Astrocyte (in vitro differentiated cells and primary cell): Measurements from ENCODE around the gene GDPD5. TPM values are rescaled to one million over a fixed set of nuclear protein-coding genes. Genes with fewer than 3 reads are reported as not detected.
A peak's percentile ranks its signal among the peaks of the same experiment; 100 is the strongest.

Experiments used
- DNase-seq: peaks from one replicate; pipeline ENCODE4 v3.0.0-alpha.2; 2010; ENCODE audit warnings: low read depth
- FAIRE-seq: peaks from 2 replicates; lab custom pipeline; 2011; peaks lifted over from hg19 to GRCh38; lab: Jason Lieb, UNC
- H2AFZ ChIP-seq: 2 replicates; pipeline ENCODE4 v1.6.0; 2012; ENCODE audit warnings: low read depth, low read length, inconsistent platforms
- H3K27ac ChIP-seq: 2 replicates; pipeline ENCODE4 v1.5.1; 2011; ENCODE audit warnings: low read depth, low read length, inconsistent platforms
- H3K27me3 ChIP-seq: 2 replicates; pipeline ENCODE4 v1.6.0; 2011; ENCODE audit warnings: low read length, inconsistent platforms; ENCODE audit not compliant: insufficient read depth
- H3K36me3 ChIP-seq: 2 replicates; pipeline ENCODE4 v1.5.1; 2011; ENCODE audit warnings: low read length, inconsistent platforms; ENCODE audit not compliant: insufficient read depth
- H3K4me1 ChIP-seq: 2 replicates; pipeline ENCODE4 v1.5.1; 2011; ENCODE audit warnings: low read length, inconsistent platforms; ENCODE audit not compliant: insufficient read depth
- H3K4me2 ChIP-seq: 2 replicates; pipeline ENCODE4 v1.6.0; 2012; ENCODE audit warnings: low read length, inconsistent platforms
- H3K4me3 ChIP-seq: 2 replicates; pipeline ENCODE4 v1.5.1; 2011; ENCODE audit warnings: low read depth, mild to moderate bottlenecking, low read length, inconsistent platforms; ENCODE audit not compliant: insufficient read depth
- H3K79me2 ChIP-seq: 2 replicates; pipeline ENCODE4 v1.6.0; 2012; ENCODE audit warnings: mild to moderate bottlenecking, low read length, inconsistent platforms; ENCODE audit not compliant: insufficient read depth
- H3K9ac ChIP-seq: 2 replicates; pipeline ENCODE4 v1.6.0; 2012; ENCODE audit warnings: mild to moderate bottlenecking, low read length, inconsistent platforms
- H3K9me3 ChIP-seq: 2 replicates; pipeline ENCODE4 v1.5.1; 2012; ENCODE audit warnings: low read depth, mild to moderate bottlenecking, low read length, inconsistent platforms; ENCODE audit not compliant: insufficient read depth
- H4K20me1 ChIP-seq: 2 replicates; pipeline ENCODE4 v1.6.0; 2012; ENCODE audit warnings: low read length, inconsistent platforms; ENCODE audit not compliant: insufficient read depth
- H3K27ac Mint-ChIP-seq: one replicate; pipeline ENCODE4 v1.8.0; 2021; ENCODE audit warnings: mild to moderate bottlenecking, mixed read lengths; ENCODE audit not compliant: unreplicated experiment
- H3K27me3 Mint-ChIP-seq: one replicate; pipeline ENCODE4 v1.8.0; 2021; ENCODE audit warnings: low read depth, mixed read lengths; ENCODE audit not compliant: unreplicated experiment
- H3K36me3 Mint-ChIP-seq: one replicate; pipeline ENCODE4 v1.8.0; 2021; ENCODE audit warnings: low read depth, mixed read lengths; ENCODE audit not compliant: unreplicated experiment
- H3K4me1 Mint-ChIP-seq: one replicate; pipeline ENCODE4 v1.8.0; 2021; ENCODE audit warnings: low read depth, mixed read lengths; ENCODE audit not compliant: unreplicated experiment
- H3K4me3 Mint-ChIP-seq: one replicate; pipeline ENCODE4 v1.8.0; 2021; ENCODE audit warnings: mild to moderate bottlenecking, moderate library complexity, mixed read lengths; ENCODE audit not compliant: unreplicated experiment
- H3K9me3 Mint-ChIP-seq: one replicate; pipeline ENCODE4 v1.8.0; 2021; ENCODE audit warnings: mild to moderate bottlenecking, mixed read lengths; ENCODE audit not compliant: unreplicated experiment
- EZH2 ChIP-seq: IDR thresholded peaks from 2 replicates; pipeline ENCODE4 v1.6.1; 2012; ENCODE audit warnings: mild to moderate bottlenecking, low read length, inconsistent platforms; ENCODE audit not compliant: insufficient read depth
- total RNA-seq: library from RNA; stranded (reverse); gene quantifications from 2 replicates; pipeline ENCODE4 v1.2.1, GENCODE V29; 2021
- TF ChIP-seq, protein P1 (sequence below): IDR thresholded peaks from 2 replicates; pipeline ENCODE4 v1.5.1; 2011; ENCODE audit warnings: low read depth, mild to moderate bottlenecking, inconsistent platforms, low read length, moderate library complexity; ENCODE audit not compliant: insufficient read depth

Gene GDPD5
- total RNA-seq, 1 donor from 2014 or later = 9.4 TPM

DNA sequence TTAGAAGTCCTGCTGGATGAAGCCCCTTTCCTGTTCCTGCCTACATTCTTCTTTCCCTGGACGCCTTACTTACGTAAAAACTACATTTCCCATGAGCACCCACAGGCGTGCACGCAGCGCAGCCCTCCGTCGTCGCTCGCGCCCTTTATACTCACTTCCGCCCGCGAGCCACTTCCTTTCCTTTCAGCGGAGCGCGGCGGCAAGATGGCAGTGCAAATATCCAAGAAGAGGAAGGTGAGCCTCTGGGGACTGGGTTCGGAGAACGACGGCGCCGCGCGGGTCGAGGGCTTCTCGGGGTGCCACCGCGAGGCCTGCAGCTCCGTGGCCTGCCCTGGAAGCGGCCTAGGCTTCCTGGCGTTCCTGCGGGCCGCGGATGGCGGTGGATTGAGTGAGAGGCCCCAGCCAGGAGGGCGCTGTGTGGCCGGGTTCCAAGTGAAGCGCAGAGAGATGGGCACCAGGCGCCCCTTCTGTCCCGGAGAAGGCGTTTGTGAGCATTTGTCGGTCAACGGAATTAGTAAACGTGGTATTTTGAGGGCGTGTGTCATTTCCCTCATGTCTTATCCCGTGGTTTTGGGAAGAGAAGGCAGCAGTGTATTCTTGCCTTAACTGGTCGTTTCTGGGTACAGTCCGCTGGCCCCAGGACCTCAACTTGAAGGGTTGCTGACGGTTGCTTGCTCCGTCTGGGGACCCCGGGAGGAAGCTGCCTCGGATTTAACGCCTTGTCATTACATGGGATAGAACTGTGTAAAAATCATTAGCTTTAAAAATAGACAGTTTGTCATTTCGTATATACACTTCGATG is 126.2 kb downstream of the GDPD5 start, which contains the start of gene RPS3:
Gene RPS3, plus strand, starts transcription at position 175 of the 802 bp plus-strand sequence. Its CDS starts 30 bp downstream, at position 205.
- peak within 1 kb of the TSS; percentile 95 for H3K4me2 ChIP-seq
- H3K27me3 ChIP-seq = no peaks in the 10 kb centered on the region
- no peaks in the 10 kb centered on the region for H3K9me3 ChIP-seq
- H4K20me1 ChIP-seq = peaks cover 48% of the 10 kb centered on the region
- Mint-ChIP-seq H3K4me1 (peaks cover 30% of the 10 kb centered on the region), H3K36me3 (peaks cover 32% of the 10 kb centered on the region), H3K9me3 (no peaks in the 10 kb centered on the region), H3K27me3 (no peaks in the 10 kb centered on the region), H3K27ac (peak within 1 kb of the TSS; percentile 95), H3K4me3 (peak within 1 kb of the TSS; percentile 98)
- H3K79me2 ChIP-seq = peaks cover 53% of the 10 kb centered on the region
- peaks cover 32% of the 10 kb centered on the region for H3K4me1 ChIP-seq
- peak within 1 kb of the TSS; percentile 57 for H2AFZ ChIP-seq
- peak within 1 kb of the TSS; percentile 98 for H3K9ac ChIP-seq
- DNase-seq (peak; percentile 82), FAIRE-seq (no peak)
- peak within 1 kb of the TSS; percentile 90 for H3K27ac ChIP-seq
- peak within 1 kb of the TSS; percentile 99 for H3K4me3 ChIP-seq
- TF ChIP-seq, protein P1, sequence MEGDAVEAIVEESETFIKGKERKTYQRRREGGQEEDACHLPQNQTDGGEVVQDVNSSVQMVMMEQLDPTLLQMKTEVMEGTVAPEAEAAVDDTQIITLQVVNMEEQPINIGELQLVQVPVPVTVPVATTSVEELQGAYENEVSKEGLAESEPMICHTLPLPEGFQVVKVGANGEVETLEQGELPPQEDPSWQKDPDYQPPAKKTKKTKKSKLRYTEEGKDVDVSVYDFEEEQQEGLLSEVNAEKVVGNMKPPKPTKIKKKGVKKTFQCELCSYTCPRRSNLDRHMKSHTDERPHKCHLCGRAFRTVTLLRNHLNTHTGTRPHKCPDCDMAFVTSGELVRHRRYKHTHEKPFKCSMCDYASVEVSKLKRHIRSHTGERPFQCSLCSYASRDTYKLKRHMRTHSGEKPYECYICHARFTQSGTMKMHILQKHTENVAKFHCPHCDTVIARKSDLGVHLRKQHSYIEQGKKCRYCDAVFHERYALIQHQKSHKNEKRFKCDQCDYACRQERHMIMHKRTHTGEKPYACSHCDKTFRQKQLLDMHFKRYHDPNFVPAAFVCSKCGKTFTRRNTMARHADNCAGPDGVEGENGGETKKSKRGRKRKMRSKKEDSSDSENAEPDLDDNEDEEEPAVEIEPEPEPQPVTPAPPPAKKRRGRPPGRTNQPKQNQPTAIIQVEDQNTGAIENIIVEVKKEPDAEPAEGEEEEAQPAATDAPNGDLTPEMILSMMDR = no peak
- TF ChIP-seq EZH2 = no peak
- H3K36me3 ChIP-seq = peaks cover 36% of the 10 kb centered on the region

GRCh38 chr11:75398906-75399305 is 126.8 kb downstream of the GDPD5 start:
- Histone ChIP-seq H3K4me2 (no peak overlapping the region), H3K27ac (no peak overlapping the region), H4K20me1 (peaks cover 42% of the 10 kb centered on the region), H2AFZ (peak overlapping the region; percentile 57), H3K4me3 (no peak overlapping the region), H3K79me2 (peaks cover 46% of the 10 kb centered on the region), H3K4me1 (peaks cover 26% of the 10 kb centered on the region), H3K9me3 (no peaks in the 10 kb centered on the region), H3K27me3 (no peaks in the 10 kb centered on the region), H3K9ac (no peak overlapping the region), H3K36me3 (peaks cover 30% of the 10 kb centered on the region)
- Mint-ChIP-seq H3K4me1 (peaks cover 24% of the 10 kb centered on the region), H3K36me3 (peaks cover 27% of the 10 kb centered on the region), H3K4me3 (peak overlapping the region; percentile 98), H3K27ac (no peak overlapping the region), H3K9me3 (no peaks in the 10 kb centered on the region), H3K27me3 (no peaks in the 10 kb centered on the region)
- FAIRE-seq (no peak), DNase-seq (no peak)
- TF ChIP-seq, protein P1 = no peak
- no peak for TF ChIP-seq EZH2
